HT-29 (cell line): ENCODE results near the gene CRACR2A. TPM values are rescaled to one million over a fixed set of nuclear protein-coding genes. Genes with fewer than 3 reads are reported as not detected.

Source experiments
- DNase-seq: peaks from one replicate; pipeline ENCODE4 v3.0.0-alpha.2; 2015; ENCODE audit warnings: low spot score
- total RNA-seq: library from RNA; depleted of rRNA; stranded (reverse); fragments of >200 nt; shearing (Covaris generic); gene quantifications from 2 replicates; pipeline ENCODE4 v1.2.3, GENCODE V29; 2014

Gene CRACR2A
- total RNA-seq, 1 experiment from 2014 or later = 31.3 TPM

- DNase-seq = no peak
Observed at GRCh38 chr12:3598896-3599860, 153.7 kb downstream of the CRACR2A start.

- DNase-seq = no peak
Observed at GRCh38 chr12:3597526-3598210, 155.2 kb downstream of the CRACR2A start.

- no peak for DNase-seq
Observed at GRCh38 chr12:3596703-3597415, 156.1 kb downstream of the CRACR2A start.

GRCh38 chr12:3595721-3596120, 157.2 kb downstream of the CRACR2A start:
- DNase-seq = no peak

GRCh38 chr12:3594966-3595365, 157.9 kb downstream of the CRACR2A start:
- no peak for DNase-seq

GRCh38 chr12:3593906-3594483, 158.9 kb downstream of the CRACR2A start:
- no peak for DNase-seq

- DNase-seq = no peak
Observed at GRCh38 chr12:3592856-3593625, 159.9 kb downstream of the CRACR2A start.

GRCh38 chr12:3589745-3590144, 163.2 kb downstream of the CRACR2A start:
- no peak for DNase-seq

- no peak for DNase-seq
Observed at GRCh38 chr12:3587402-3588013, 165.4 kb downstream of the CRACR2A start.

GRCh38 chr12:3583656-3584334, 169.1 kb downstream of the CRACR2A start:
- no peak for DNase-seq

- no peak for DNase-seq
Observed at GRCh38 chr12:3580094-3580749, 172.7 kb downstream of the CRACR2A start.

GRCh38 chr12:3579446-3580093, 173.3 kb downstream of the CRACR2A start:
- DNase-seq = no peak

GRCh38 chr12:3578557-3578956, 174.4 kb downstream of the CRACR2A start:
- no peak for DNase-seq

GRCh38 chr12:3576891-3577290, 176.0 kb downstream of the CRACR2A start:
- no peak for DNase-seq

- DNase-seq = no peak
Observed at GRCh38 chr12:3574986-3575385, 177.9 kb downstream of the CRACR2A start.

- DNase-seq = no peak
Observed at GRCh38 chr12:3572560-3572959, 180.3 kb downstream of the CRACR2A start.

- DNase-seq = no peak
Observed at GRCh38 chr12:3571724-3572123, 181.2 kb downstream of the CRACR2A start.

- no peak for DNase-seq
Observed at GRCh38 chr12:3571323-3571722, 181.6 kb downstream of the CRACR2A start.

GRCh38 chr12:3568695-3569094, 184.2 kb downstream of the CRACR2A start:
- no peak for DNase-seq
